NCI-H748 treated with DMSO at 0.1 percent for 48 hours (cell line): Measurements from ENCODE around the gene TMEM63C.

Source experiments
- DNase-seq: peaks from one replicate; lab custom pipeline; 2025; lab: John Stamatoyannopoulos, UW

Gene TMEM63C

DNA sequence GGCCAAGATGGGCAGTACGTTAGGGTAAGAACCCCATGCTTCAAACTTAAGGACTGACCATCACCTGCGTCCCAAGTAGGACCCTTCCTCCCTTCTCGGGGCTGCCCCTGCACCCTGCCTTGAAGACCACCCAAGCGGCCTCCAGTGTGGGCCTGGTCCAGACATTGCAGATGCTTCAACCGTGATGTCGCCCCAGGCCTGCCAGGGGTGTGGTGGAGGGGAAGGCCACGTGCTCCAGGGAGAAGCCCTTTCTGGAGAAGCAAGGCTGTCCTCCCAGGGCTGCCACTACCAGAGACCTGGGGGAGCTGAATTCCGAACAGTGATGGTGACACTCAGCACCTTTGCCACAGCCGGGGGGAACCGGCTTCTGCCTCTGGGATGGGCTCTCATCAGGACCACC is 76.1 kb downstream of the TMEM63C start:
- no peak for DNase-seq

DNA sequence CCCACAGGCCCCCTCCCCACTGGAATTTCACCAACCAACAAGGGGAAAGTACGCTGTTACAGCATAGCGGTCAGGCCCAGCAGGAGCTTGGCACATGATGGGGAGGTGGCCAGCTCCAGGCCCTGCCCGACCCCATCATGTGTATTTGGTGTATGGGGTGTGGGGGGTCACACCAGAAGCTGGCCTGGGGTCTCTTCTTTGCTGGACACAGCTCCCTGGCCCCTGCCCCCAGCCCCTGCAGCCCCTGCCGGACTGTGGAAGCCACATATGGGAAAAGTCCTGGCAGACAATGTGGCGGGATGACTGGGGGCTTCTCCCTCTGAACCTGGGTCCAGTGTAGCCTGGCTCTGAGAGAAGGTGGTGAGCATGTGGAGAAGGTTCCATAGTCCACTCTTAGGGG is 77.0 kb downstream of the TMEM63C start:
- no peak for DNase-seq

DNA sequence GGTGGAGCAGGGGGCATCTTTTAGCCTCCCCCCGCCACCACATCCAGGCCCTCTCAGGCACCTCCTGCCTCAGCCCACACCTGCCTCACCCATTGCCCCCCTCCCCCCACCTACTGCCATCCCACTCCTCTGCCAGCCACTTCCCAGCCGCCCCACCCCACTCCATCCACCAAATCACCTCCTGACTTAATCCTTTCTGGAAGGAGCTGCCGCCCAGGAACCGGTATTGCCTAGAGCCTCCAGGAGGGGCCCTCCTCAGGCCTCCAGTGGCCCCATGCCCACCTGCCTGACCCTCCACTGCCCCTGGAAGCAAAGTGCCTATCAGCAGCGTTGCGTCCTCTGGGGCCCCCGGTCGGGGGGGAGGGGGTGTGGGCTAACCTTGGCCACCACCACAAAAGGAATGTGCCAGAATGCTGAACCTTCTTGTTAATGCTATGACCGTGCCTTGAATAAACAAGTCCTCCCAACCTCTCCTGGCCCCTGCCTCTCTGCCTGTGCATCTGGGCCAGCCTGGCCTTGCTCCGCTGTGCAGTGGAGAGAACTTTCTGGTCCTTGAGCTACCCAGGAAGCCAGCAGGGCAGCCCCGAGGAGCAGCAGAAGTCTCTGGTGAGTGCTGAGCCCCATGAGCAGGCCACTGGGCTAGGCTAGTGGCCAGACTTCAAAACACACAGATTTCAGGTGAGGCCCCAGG is 77.6 kb downstream of the TMEM63C start:
- no peak for DNase-seq

DNA sequence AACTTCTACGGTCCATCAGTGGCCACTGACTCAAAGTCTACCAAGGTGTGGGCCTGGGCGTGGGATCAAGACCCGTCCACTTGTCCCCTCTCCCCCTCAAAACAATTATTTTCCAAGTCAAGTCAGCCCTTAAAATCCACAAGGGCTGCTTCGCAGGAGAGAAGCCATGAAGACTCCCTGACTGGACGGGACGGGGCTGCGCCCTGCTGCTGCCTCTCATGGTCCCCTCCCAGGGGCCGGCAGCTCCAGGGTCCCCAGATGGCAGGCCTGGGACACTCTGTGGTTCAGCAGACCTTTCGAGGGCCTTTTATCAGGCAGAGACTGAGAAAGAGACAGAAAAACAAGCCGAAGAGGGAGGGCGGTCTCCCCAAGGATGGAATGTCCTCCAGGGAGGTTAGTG is 78.6 kb downstream of the TMEM63C start:
- DNase-seq: no peak

DNA sequence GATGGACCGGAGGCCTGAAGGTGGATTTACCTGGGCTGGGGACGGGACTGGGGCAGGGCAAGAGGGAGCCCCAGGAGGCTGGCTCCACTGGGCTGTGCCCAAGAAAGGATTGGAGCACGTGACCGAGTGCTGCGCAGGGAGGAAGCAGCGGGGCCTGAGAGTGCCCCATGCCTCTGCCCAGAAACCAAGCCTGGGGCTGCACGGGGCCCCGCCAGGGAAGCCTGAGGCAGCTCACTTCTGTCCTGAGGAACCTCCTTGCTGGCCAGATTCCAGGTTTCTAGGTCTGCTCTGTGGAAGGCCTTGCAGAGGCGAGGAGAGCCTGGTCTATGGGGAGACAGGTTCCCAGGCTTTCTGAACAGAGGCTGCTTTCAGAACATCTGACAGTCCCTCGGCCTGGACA is 79.0 kb downstream of the TMEM63C start:
- no peak for DNase-seq

DNA sequence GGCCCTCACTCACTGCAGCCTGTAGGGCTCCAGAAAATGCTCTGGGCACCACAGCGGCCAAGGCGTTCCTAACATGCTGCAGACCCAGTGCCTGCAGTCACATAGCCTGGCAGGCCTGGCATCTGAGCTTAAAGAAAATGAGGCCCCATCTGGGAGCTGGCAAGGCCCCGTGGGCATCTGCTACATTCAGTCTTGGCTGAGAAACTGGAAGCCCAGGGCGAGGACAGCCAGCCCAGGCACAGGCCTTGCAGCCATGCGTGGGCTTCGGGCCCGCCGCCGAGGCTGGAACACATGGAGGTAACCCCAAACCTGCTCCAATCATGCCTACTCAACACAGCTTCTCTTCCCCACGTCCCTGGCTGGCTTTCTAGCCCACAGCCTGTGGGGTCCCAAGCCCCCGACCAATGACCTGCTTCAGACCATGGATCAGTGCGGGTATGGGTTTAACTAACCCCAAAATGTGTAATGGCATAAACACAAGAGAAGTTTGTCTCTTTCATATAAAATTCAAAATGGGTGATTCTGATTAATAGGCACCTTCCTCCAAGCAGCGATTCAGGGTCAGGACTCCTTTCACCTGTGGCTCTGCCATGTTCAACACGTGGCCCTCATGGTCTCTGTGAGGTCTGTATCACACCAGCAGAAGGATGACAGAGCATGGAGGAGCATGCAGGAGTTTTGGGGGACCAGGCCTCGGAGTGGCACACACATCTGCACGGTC is 83.0 kb downstream of the TMEM63C start:
- DNase-seq: no peak

DNA sequence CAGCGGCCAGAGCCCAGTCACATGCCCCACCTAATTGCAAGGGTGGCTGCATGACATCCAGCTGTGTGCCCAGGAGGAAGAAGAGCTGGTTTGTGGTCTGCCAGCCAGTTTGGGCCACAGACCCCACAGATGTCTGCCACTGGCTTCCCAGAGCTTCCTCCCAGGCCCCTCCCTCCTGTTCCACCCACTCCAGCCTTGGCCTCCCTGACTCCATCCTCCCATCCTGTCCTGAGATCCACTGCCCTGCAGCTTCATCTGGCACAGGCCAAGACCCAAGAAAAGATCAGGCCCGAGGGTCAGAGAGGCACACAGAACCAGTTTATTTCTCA is 83.6 kb downstream of the TMEM63C start:
- no peak for DNase-seq

DNA sequence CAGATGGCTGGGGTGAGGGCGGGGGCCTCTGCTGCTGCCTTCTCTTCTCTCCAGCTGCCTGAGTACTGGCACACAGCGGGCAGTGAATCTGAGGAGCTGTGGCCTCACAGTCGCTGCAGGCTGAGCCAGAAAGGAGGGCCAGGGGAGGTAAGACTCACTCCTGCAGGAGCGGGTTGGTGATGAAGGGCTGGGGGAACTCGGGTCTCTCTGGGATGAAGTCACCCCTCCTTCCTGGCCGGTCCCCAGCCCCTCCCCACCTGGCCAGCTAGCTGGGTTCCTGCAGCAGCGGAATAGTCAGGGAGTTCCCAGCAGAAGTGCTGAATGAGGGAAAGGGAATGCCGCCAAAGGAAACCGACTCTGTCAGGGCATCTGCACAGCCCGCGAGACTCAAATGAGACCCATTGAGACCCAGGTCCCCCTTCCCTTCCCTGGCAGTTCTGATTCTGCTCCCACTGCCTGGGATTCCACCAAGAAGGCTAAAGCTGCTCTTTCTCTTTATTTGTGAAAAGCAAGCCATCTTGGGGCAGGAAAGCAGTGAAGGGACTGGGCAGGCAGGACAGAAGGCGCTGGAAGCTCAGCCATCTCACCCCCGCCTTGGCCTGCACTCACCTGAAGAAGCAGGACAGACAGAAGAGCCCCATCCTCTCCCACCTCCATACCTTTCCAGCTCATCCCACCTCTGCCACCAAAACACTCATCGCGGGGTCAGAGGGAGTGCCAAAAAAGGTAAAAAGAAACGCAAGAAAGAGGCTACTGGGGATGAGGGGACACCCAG is 84.2 kb downstream of the TMEM63C start:
- no peak for DNase-seq

DNA sequence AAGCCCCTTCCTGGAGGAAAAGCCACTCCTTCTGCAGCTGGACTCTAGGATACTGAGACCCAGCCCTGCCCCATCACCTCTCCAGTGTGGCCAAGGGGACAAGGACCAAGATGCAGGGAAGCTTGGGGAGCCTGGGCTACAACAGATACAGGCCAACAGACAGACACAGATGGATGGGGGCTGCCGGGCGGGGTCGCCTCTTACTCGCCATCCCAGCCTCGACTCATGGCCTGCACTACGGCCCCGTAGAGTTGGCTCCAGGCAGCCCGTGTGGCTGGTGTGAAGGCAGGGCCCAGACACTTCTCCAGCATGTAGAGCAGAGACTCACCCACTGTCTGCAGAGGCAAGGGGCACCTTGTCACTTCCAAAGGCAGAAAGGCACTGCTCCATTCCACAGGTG is 84.7 kb downstream of the TMEM63C start:
- no peak for DNase-seq

DNA sequence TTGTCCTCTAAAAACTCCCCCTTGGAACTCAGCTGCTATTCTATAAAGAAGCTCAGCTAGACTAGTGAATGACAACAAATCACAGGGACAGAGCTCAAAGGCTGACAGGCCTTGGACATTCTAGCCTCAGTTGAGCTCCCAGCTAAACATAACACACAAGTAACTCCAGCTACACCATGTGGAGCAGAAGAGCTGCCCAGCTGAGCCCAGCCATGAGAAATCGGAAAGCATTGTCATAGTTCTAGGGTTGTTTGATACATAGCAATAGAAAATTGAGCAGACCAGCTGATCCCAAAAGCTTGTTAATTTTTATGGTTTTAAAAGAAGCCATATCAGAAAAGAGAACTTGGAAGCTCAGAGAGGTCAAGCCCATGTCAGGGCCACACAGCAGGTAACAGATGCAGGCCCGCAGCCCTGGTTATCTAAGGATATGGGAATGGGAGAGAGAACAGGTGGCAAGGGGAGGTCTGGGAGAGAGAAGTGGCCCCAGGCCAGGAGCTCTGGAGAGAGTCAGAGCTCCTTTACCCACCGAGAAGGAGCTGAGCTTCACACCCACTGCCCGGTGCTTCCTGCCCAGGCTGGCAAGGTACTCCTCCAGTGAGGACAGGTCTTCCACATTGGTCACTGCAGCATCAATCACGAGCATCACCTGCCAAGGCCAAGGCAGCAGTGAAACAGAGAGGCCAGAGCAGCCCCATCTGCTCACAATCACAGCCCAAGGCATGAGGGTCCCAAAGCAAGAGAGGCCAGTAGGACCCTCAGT is 86.5 kb downstream of the TMEM63C start:
- DNase-seq: no peak

DNA sequence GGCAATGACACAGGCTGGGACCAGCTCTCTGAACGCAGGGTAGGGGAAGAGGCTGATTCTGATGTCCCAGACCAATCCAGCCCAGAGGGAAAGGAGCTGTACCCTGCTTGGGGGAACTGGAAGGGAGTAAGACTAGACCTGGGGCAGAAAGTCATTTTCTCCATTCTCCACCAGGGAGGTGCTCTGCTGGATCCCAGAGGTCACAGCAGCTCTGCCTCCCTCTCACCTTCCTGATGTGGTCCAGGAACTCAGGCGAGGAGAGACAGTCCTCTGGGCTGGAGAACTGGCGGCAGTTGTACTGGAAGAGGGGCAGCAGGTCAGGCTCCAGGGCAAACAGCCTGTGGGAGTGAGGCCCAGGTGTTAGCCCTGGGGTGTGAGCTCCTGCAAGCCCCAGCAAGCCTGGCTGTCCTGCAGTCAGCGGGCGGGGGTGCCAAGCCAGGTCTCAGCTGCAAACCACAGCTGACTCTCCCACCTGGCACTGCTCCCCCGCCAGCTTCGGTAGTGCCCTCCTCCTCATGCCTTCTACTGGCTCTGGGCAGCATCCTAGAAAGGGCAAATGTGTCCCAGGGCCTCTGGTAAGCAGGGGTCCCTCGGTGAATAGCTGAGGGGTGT is 87.5 kb downstream of the TMEM63C start:
- no peak for DNase-seq

DNA sequence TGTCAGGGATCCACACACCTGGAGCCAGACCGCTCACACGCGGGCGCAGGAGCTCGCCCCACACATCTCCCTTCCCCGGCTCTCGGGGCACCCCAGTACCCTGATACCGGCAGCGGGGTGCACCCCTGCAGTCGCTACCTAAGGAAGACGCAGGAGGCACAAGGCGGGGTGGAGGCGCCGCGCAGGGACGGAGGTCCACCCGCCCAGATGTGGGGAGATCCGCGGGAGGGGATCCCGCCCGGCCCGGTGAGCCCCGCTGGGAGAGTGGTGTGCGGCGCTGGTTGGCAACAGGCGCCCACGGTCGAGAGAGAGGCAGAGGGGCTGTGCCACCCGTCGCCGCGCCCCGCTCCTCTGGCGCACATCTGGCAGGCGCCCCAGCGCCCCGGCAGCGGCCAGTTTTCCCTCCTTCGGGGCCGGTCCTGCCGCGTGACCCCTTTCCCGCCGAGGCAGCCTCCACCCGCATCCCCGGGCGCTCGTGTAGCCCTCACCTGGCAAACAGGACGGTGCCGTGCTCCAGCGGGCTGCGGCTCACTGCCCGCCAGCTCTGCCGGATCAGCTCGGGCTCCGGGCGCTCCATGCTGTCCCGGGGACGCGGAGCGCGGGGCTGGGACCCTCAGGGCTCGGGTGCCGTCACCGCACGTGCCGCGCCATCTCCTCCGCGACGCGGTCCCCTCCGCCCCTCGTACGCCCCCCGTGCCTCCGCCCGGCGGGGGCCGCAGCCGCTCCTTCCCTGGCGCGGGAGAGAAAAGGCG is 88.9 kb downstream of the TMEM63C start:
- DNase-seq: no peak

DNA sequence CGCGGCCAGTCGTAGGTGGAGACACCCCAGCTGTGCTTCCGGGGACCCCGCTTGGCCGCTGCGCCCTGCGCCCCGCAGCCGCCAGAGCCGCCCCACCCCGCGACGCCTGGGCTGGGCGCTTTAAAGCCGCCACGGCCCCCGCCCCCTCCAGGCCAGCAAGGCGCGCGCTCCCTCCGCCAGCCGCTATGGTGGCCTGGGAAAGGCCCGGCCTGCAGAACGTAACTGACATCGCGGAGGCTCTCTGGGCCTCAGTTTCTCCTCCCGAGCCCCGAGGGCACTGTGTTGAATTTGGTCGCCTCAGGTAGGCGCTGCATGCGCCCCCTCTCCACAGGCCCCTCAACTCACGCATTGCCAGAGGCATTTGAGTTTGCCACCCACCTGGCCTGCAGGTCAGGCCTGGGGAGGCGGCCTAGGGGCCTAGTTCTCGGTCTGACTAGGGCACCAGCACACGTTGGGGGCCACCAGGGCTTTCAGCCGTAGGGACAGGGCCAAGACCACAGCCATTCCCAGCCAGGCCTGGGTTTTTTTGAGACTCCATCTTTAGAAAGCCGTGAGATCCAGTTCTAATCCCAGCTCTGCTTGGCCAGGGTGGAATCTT is 89.6 kb downstream of the TMEM63C start, which contains the start of gene NGB:
Gene NGB, minus strand, starts transcription at position 94 of the 598 bp plus-strand sequence. CDS start 269 bp downstream, outside the sequence.
- DNase-seq: no peak

DNA sequence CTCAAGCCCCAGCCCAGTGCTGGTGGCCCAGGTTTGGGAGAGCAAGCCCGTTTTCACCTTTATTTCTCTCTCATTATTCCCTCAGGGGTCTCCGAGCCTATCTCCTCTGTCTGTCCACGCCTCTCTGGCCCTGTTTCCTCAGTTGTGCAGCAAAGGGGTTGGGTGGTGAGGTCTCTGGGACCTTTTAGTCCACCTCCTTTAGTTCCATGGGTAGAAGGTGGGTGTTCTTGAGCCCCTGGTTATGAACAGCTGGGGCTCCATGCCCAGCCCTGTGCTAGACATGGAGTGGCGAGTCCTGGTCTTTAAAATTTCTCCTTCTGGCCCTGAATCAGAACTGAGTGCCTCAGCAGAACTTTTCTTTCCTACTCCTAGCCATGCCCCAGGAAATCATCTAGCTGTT is 90.7 kb downstream of the TMEM63C start:
- DNase-seq: no peak

DNA sequence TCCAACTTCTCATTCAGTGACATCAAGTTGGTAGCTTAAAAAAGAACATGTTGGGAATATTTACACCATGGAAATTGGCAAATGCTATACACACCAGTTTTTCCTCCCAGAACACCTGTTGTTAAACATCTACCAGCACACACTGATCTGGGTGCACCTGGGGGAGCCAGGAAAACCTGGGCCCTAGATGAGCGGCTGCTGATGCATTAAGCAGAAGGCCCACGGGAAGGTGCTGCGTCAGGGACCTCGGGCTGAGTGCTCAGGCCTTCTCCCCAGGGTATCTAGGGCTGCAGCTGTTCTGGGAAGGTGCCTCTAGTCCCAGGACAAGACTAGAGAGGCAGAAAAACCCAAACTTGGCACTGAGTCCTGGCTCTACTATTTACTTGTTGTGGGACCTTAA is 92.2 kb downstream of the TMEM63C start:
- DNase-seq: no peak

DNA sequence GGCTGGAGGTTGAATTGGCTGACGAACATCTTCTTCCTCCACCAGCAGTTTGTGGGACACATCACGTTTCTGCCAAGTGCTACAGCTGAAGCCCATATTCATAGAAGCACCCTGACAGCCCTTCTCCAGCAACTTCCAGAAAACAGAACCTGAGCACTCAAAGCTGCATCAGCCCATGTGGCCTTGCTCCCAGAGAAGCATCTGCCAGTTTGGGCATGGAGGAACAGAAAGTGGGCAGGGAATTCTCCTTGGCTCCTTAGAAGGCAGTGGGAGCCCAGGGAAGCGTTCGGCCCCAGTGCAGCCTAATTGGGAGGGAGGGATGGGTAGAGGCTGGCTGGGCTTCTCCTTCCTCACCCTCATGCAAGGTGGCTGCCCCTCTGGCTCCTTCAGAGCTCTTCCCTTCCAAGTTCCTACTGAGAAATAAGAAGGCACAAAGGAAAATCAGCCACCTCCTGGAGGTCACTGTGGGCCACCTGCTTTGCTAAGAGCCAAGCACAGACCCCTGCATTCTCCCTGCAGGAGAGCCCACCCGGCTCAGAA is 93.5 kb downstream of the TMEM63C start:
- no peak for DNase-seq

DNA sequence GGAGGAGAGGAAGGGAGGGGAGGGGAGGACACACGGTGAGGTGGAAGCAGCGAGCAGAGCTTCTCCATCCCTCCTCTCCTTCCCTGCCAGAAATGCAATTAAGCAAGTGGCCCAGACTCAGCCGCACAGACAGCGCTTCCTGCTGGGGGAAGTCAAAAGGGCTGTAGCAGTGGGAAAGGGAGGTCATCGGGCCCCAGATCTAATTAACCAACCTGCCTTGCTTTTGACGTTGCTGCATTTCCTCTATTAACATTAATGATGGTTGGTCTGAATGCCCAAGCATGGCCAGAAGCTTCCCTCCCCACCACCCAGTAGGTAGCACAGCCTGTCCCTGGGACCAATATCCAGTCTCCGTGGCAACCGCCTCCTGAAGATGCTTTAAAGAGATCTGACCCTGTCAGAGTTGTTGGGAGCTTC is 94.0 kb downstream of the TMEM63C start:
- DNase-seq: no peak

DNA sequence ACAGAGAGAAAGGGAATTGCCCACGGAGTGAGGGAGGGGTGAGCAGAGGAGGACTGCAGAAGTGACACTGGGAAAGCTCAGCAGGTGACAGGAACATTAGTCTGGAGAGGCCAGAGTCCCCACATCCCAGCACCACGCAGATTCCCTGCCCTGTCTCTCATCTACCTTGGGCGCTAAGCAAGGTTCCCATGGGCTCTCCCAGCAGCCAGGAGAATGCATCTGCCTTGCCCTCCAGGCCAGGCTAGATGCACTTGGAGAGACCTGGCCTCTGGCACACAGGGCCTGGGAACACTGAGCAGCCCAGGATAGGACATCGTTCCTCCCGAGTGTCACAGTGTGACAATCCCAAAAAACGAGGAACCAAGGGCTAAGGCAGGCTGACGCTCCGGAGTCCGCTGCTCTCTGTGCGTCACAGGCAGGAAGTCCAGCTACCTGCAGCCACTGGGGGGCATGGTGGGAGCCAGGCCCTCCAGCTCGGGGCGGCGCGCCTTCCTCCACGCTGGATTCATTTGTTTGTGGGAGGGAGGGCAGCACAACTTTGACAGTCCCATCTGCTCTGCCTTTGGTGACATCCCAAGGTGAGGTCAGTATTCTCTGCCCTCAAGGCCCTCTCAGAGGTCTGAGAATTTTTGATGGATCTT is 94.8 kb downstream of the TMEM63C start:
- no peak for DNase-seq

DNA sequence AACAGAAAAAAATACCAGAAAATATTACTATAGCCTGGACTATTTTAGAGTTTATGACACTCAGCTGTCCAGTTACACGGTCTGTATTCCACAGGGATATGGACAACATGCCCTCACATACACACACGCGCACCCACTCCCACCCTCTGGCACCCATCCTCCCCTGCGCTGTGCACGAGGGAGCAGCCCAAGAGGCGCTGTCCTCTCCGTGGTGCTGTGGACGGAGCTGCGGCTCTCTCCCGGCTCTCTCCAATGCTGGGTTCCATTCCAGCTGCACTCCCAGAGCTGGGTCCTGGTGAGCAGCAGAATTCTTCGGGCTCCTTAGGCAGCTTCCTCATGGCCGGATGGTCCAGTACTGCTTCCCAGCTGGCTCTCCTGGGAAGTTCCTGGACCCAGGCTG is 95.4 kb downstream of the TMEM63C start:
- DNase-seq: no peak
